H1 (cell line): ENCODE data around the gene KMT5B. TPM values are rescaled to one million over a fixed set of nuclear protein-coding genes. Genes with fewer than 3 reads are reported as not detected.

Experiments used
- CTCF ChIA-PET: fragments of 300-600 bp; sonication (Branson Sonifier 250); formaldehyde crosslinking; loops from one replicate; lab custom pipeline; 2021; ENCODE audit not compliant: partially characterized antibody; lab: Charles Lee
- POLR2A ChIA-PET: fragments of 300-600 bp; sonication (Branson Sonifier 250); formaldehyde crosslinking; loops from one replicate; lab custom pipeline; 2021; ENCODE audit warnings: inconsistent platforms; ENCODE audit not compliant: partially characterized antibody; lab: Charles Lee
- DNase-seq, 2 experiments: peaks; one replicate each; pipeline versions ENCODE4 v3.0.0 to v3.0.0-alpha.2; 2010 to 2022; ENCODE audit warnings: low spot score in 2 of 2, low read depth in 1 of 2, mixed read lengths in 1 of 2
- FAIRE-seq: peaks from 2 replicates; lab custom pipeline; 2011; peaks lifted over from hg19 to GRCh38; lab: Jason Lieb, UNC
- H2AFZ ChIP-seq: 2 replicates; pipeline ENCODE4 v1.8.1; 2012; ENCODE audit warnings: low read length, inconsistent platforms
- H2AK5ac ChIP-seq: 2 replicates; pipeline ENCODE4 v1.6.1; 2013; ENCODE audit warnings: low read depth, low read length
- H2BK120ac ChIP-seq: replicated peaks from 2 replicates; pipeline ENCODE3; 2013; ENCODE audit warnings: low read depth, low read length, inconsistent platforms
- H2BK12ac ChIP-seq: 2 replicates; pipeline ENCODE4 v1.6.1; 2013; ENCODE audit warnings: low read depth, low read length
- H2BK15ac ChIP-seq: 2 replicates; pipeline ENCODE4 v1.6.1; 2013; ENCODE audit warnings: low read length
- H2BK20ac ChIP-seq: 2 replicates; pipeline ENCODE4 v1.6.1; 2013; ENCODE audit warnings: low read length
- H2BK5ac ChIP-seq: 2 replicates; pipeline ENCODE4 v1.6.1; 2013; ENCODE audit warnings: low read depth, low read length
- H3K14ac ChIP-seq: 2 replicates; pipeline ENCODE4 v1.6.1; 2013; ENCODE audit warnings: inconsistent platforms; ENCODE audit not compliant: insufficient read length
- H3K18ac ChIP-seq: 2 replicates; pipeline ENCODE4 v1.6.1; 2013; ENCODE audit warnings: low read length; ENCODE audit errors: extremely low read depth
- H3K23ac ChIP-seq: 2 replicates; pipeline ENCODE4 v1.6.1; 2013; ENCODE audit warnings: inconsistent platforms; ENCODE audit not compliant: insufficient read length
- H3K23me2 ChIP-seq: 2 replicates; pipeline ENCODE4 v1.6.1; 2013; ENCODE audit warnings: low read depth, low read length
- H3K27ac ChIP-seq: 2 replicates; pipeline ENCODE4 v1.6.1; 2011; ENCODE audit warnings: low read depth, low read length, inconsistent platforms
- H3K27me3 ChIP-seq, 4 experiments: replicated peaks in 1 of 4; 1 replicate in 1 of 4; 2 replicates in 3 of 4; pipeline versions ENCODE4 v1.6.1 to v1.8.1; 2011 to 2013; ENCODE audit warnings: low read length in 3 of 4, mild to moderate bottlenecking in 3 of 4, inconsistent platforms in 2 of 4, mixed read lengths in 2 of 4, moderate library complexity in 1 of 4; ENCODE audit not compliant: control insufficient read depth in 3 of 4, insufficient read depth in 3 of 4; ENCODE audit errors: extremely low read depth in 1 of 4
- H3K36me3 ChIP-seq, 4 experiments: 2 replicates each; pipeline versions ENCODE4 v1.6.1 to v1.8.1; 2011 to 2013; ENCODE audit warnings: mild to moderate bottlenecking in 4 of 4, low read length in 3 of 4, moderate library complexity in 2 of 4, control low read depth in 1 of 4, inconsistent platforms in 1 of 4; ENCODE audit not compliant: insufficient read depth in 4 of 4, control insufficient read depth in 2 of 4
- H3K4ac ChIP-seq: replicated peaks from 2 replicates; pipeline ENCODE3; 2013; ENCODE audit warnings: low read length, low read depth, mixed read lengths, inconsistent platforms; ENCODE audit not compliant: insufficient read length
- H3K4me1 ChIP-seq, 4 experiments: replicated peaks in 1 of 4; 1 replicate in 1 of 4; 2 replicates in 3 of 4; pipeline versions ENCODE4 v1.6.1 to v1.8.1; 2011 to 2013; ENCODE audit warnings: low read length in 3 of 4, inconsistent platforms in 2 of 4, mixed read lengths in 1 of 4; ENCODE audit not compliant: insufficient read depth in 4 of 4, control insufficient read depth in 3 of 4
- H3K4me2 ChIP-seq, 2 experiments: 2 replicates each; pipeline versions ENCODE4 v1.6.1 to v1.8.1; 2011 to 2013; ENCODE audit warnings: low read depth in 2 of 2, low read length in 2 of 2, control low read depth in 1 of 2, inconsistent platforms in 1 of 2, mild to moderate bottlenecking in 1 of 2; ENCODE audit not compliant: insufficient read depth in 1 of 2
- H3K4me3 ChIP-seq, 4 experiments: fragments of 200-600, 300-600 bp in 1 of 4; sonication (generic), shearing (Covaris generic), sonication (Bioruptor Twin) in 1 of 4; 2 replicates each; pipeline versions ENCODE4 v1.5.1 to v1.8.1; 2011 to 2016; ENCODE audit warnings: low read length in 4 of 4, low read depth in 3 of 4, control low read depth in 2 of 4, inconsistent platforms in 2 of 4, mild to moderate bottlenecking in 2 of 4, mixed read lengths in 1 of 4, moderate library complexity in 1 of 4; ENCODE audit not compliant: insufficient read depth in 2 of 4; ENCODE audit errors: extremely low read depth in 1 of 4
- H3K56ac ChIP-seq: replicated peaks from 2 replicates; pipeline ENCODE3; 2013; ENCODE audit warnings: low read depth, mild to moderate bottlenecking, mixed read lengths, low read length, inconsistent platforms; ENCODE audit not compliant: insufficient read length
- H3K79me1 ChIP-seq: 2 replicates; pipeline ENCODE4 v1.6.1; 2013; ENCODE audit warnings: low read depth, low read length, control low read depth
- H3K79me2 ChIP-seq, 2 experiments: 2 replicates each; pipeline versions ENCODE4 v1.6.1 to v1.8.1; 2012 to 2013; ENCODE audit warnings: low read length in 2 of 2, mild to moderate bottlenecking in 2 of 2, inconsistent platforms in 1 of 2; ENCODE audit not compliant: insufficient read depth in 2 of 2, control insufficient read depth in 1 of 2
- H3K9ac ChIP-seq, 4 experiments: replicated peaks in 1 of 4; 1 replicate in 1 of 4; 2 replicates in 3 of 4; pipeline versions ENCODE4 v1.6.1 to v1.8.1; 2011 to 2013; ENCODE audit warnings: low read depth in 3 of 4, low read length in 3 of 4, control low read depth in 2 of 4, mild to moderate bottlenecking in 2 of 4, moderate library complexity in 2 of 4, inconsistent platforms in 1 of 4; ENCODE audit errors: extremely low read depth in 1 of 4
- H3K9me3 ChIP-seq, 2 experiments: 2 replicates each; pipeline versions ENCODE4 v1.6.1 to v1.8.1; 2012 to 2013; ENCODE audit warnings: mild to moderate bottlenecking in 2 of 2, moderate library complexity in 2 of 2, control low read depth in 1 of 2, inconsistent platforms in 1 of 2, low read depth in 1 of 2, low read length in 1 of 2, mixed read lengths in 1 of 2; ENCODE audit not compliant: insufficient read depth in 2 of 2
- H4K20me1 ChIP-seq, 2 experiments: replicated peaks in 1 of 2; 2 replicates each; pipeline versions ENCODE3 to v1.8.1; 2011 to 2013; ENCODE audit warnings: inconsistent platforms in 2 of 2, low read length in 2 of 2, mild to moderate bottlenecking in 1 of 2; ENCODE audit not compliant: insufficient read depth in 2 of 2, control insufficient read depth in 1 of 2
- H4K5ac ChIP-seq: 2 replicates; pipeline ENCODE4 v1.6.1; 2013; ENCODE audit warnings: low read length, low read depth, mixed read lengths, inconsistent platforms; ENCODE audit not compliant: insufficient read length
- H4K8ac ChIP-seq: 2 replicates; pipeline ENCODE4 v1.8.0; 2013; ENCODE audit warnings: mild to moderate bottlenecking, moderate library complexity, low read length, inconsistent platforms; ENCODE audit not compliant: insufficient read depth; ENCODE audit errors: extremely low read depth
- H4K91ac ChIP-seq: replicated peaks from 2 replicates; pipeline ENCODE3; 2013; ENCODE audit warnings: low read length, mixed read lengths, inconsistent platforms; ENCODE audit not compliant: insufficient read length
- BRCA1 ChIP-seq: IDR thresholded peaks from 2 replicates; pipeline ENCODE4 v1.6.1; 2012; ENCODE audit warnings: low read depth, low read length, improper control_type of control experiment
- CBX5 ChIP-seq: fragments of 300-800, 300-1000 bp; sonication (generic); IDR thresholded peaks from 2 replicates; pipeline ENCODE4 v1.7.1; 2016; ENCODE audit warnings: antibody characterized with exemption, low read length, low read depth
- CTBP2 ChIP-seq: IDR thresholded peaks from 2 replicates; pipeline ENCODE4 v1.7.0; 2011; ENCODE audit warnings: borderline replicate concordance, mild to moderate bottlenecking, moderate library complexity, mixed read lengths, low read length; ENCODE audit not compliant: insufficient read depth, insufficient read length
- RNF2 ChIP-seq: fragments of 200-900, 300-1000 bp; sonication (generic); IDR thresholded peaks from 2 replicates; pipeline ENCODE4 v1.7.1; 2016; ENCODE audit warnings: borderline replicate concordance, low read depth, mild to moderate bottlenecking, antibody characterized with exemption, low read length; ENCODE audit not compliant: poor library complexity, severe bottlenecking; ENCODE audit errors: missing control alignments
- SP2 ChIP-seq: IDR thresholded peaks from 2 replicates; pipeline ENCODE4 v1.6.1; 2012; ENCODE audit warnings: mild to moderate bottlenecking, low read length, inconsistent platforms
- USF2 ChIP-seq: IDR thresholded peaks from 2 replicates; pipeline ENCODE4 v1.6.1; 2011; ENCODE audit warnings: low read length, improper control_type of control experiment
- WGBS, 2 experiments: shearing (Covaris generic) in 1 of 2; methylation state at CpG; one replicate each; pipeline versions ENCODE4 v1.1.6 to v1.1.7; 2013 to 2015; ENCODE audit warnings: low lambda C conversion rate in 2 of 2, mixed read lengths in 2 of 2, inconsistent platforms in 1 of 2, low coverage in 1 of 2, missing lambda C conversion rate in 1 of 2; ENCODE audit not compliant: insufficient replicate concordance in 2 of 2, insufficient coverage in 1 of 2, insufficient read length in 1 of 2; ENCODE audit errors: extremely low coverage in 1 of 2, missing lambda C conversion rate in 1 of 2; 5-methylcytosine and 5-hydroxymethylcytosine counted together
- polyA plus RNA-seq, 7 experiments: library from polyadenylated mRNA; depleted of rRNA in 3 of 7; stranded (reverse) in 5 of 7; unstranded in 2 of 7; fragments of >200 nt in 5 of 7; fragments of 200-250 nt in 2 of 7; gene quantifications; 1 replicate in 5 of 7; 2 replicates in 1 of 7; 4 replicates in 1 of 7; pipeline versions ENCODE4 v1.2.1 to v1.2.3, GENCODE V29; 2011 to 2013; ENCODE audit warnings: missing spikeins in 2 of 7, mixed read lengths in 2 of 7
- total RNA-seq: library from RNA; stranded (reverse); fragmentation: NEBNext Ultra II Directional; extraction: Animal tissue kit (Norgen Biotek cat#: 25700); gene quantifications from 2 replicates; pipeline ENCODE4 v1.2.1, GENCODE V29; 2021

Gene KMT5B
- total and polyA plus RNA-seq, 2 of the 8 experiments (the other 6 are each of a cell fraction or from before 2014, with no cell fraction given), result 11.0 to 40.8 TPM

- no peak overlapping the region for H3K9ac ChIP-seq
- H3K9me3 ChIP-seq, result no peaks in the 10 kb centered on the region
- H4K5ac ChIP-seq, result no peak overlapping the region
- H3K79me1 ChIP-seq, result no peaks in the 10 kb centered on the region; the same call in 1 of the 2 replicates
- POLR2A ChIA-PET, result interaction anchor here (0.8 to 1.7 kb wide), 4 partner anchors 12 to 64 kb away, joined by 3 to 7 read pairs (median 4); no protein-coding TSS in a partner anchor
- no peaks in the 10 kb centered on the region for H3K27me3 ChIP-seq
- H3K79me2 ChIP-seq, result no peaks in the 10 kb centered on the region
- no peak for TF ChIP-seq RNF2
- no peak for TF ChIP-seq SP2
- no peak for TF ChIP-seq BRCA1
- no peak for TF ChIP-seq CTBP2
- no peak for TF ChIP-seq USF2
- no peak for TF ChIP-seq CBX5
- TF ChIP-seq, all 59 proteins: peak for 0
- WGBS, 2 experiments, result 87% methylated on average over 7 of the region's 7 CpGs; no CpG with 5 or more reads in 1 of the 2 experiments
- no peaks in the 10 kb centered on the region for H3K23me2 ChIP-seq
- peaks cover 2% of the 10 kb centered on the region in 2 experiments for H4K20me1 ChIP-seq
- H3K14ac ChIP-seq, result no peak overlapping the region
- peaks cover 8 to 42% (median 13%) of the 10 kb centered on the region in 4 experiments for H3K36me3 ChIP-seq
- no peak overlapping the region for H3K23ac ChIP-seq
- DNase-seq, result no peak
- H3K4me1 ChIP-seq, result peaks cover 0 to 6% (median 5%) of the 10 kb centered on the region in 4 experiments; a peak in 3 of 7 replicates
- no peak overlapping the region for H3K4ac ChIP-seq
- no peak overlapping the region for H3K27ac ChIP-seq
- H2AFZ ChIP-seq, result no peak overlapping the region
- H2BK120ac ChIP-seq, result no peak overlapping the region
- no peak for FAIRE-seq
- H2BK20ac ChIP-seq, result no peak overlapping the region
- H3K4me2 ChIP-seq, result no peak overlapping the region
- no peak overlapping the region for H3K18ac ChIP-seq
- H2BK5ac ChIP-seq, result no peak overlapping the region
- H3K4me3 ChIP-seq, result no peak overlapping the region
- H2AK5ac ChIP-seq, result no peak overlapping the region
- no peak overlapping the region for H2BK12ac ChIP-seq
- no peak overlapping the region for H4K91ac ChIP-seq
- H4K8ac ChIP-seq, result no peak overlapping the region
- H3K56ac ChIP-seq, result no peak overlapping the region
- H2BK15ac ChIP-seq, result no peak overlapping the region
- CTCF ChIA-PET, result interaction anchor here (0.9 to 1.5 kb wide), 4 partner anchors 16 to 126 kb away, joined by 3 to 5 read pairs (median 4); no protein-coding TSS in a partner anchor
Measured at GRCh38 chr11:68181719-68182451, 31.2 kb downstream of the KMT5B start.
